OCI-LY3 (cell line): ENCODE data around the gene RNPEP.

ENCODE experiments used
- H2AFZ ChIP-seq: fragments of 200-600, 300-600 bp; shearing (Covaris generic); 2 replicates; pipeline ENCODE4 v1.6.0; 2014; ENCODE audit warnings: antibody characterized with exemption, low read depth, low read length
- H3K27ac ChIP-seq: fragments of 200-600, 300-600 bp; sonication (generic); 2 replicates; pipeline ENCODE4 v1.5.1; 2014; ENCODE audit warnings: mild to moderate bottlenecking, low read length, moderate library complexity, mixed read lengths
- H3K27me3 ChIP-seq: fragments of 200-600, 300-600 bp; sonication (generic); 2 replicates; pipeline ENCODE4 v1.6.1; 2014; ENCODE audit warnings: low read depth, low read length, mixed read lengths
- H3K36me3 ChIP-seq: fragments of 200-600, 300-600 bp; sonication (generic); replicated peaks from 2 replicates; pipeline ENCODE3; 2014; ENCODE audit warnings: low read depth, low read length, mixed read lengths
- H3K4me1 ChIP-seq: fragments of 300-600, 200-600 bp; sonication (generic); 2 replicates; pipeline ENCODE4 v1.6.1; 2014; ENCODE audit warnings: low read length, mixed read lengths
- H3K4me2 ChIP-seq: fragments of 200-600, 300-600 bp; sonication (generic); 2 replicates; pipeline ENCODE4 v1.6.1; 2014; ENCODE audit warnings: low read length, mixed read lengths
- H3K4me3 ChIP-seq: fragments of 300-600, 200-600 bp; sonication (generic); 2 replicates; pipeline ENCODE4 v1.5.1; 2014; ENCODE audit warnings: antibody characterized with exemption, mild to moderate bottlenecking, low read length, moderate library complexity
- H3K79me2 ChIP-seq: fragments of 300-600, 200-600 bp; shearing (Covaris generic); 2 replicates; pipeline ENCODE4 v1.6.1; 2014; ENCODE audit warnings: mild to moderate bottlenecking, low read length, mixed read lengths
- H3K9ac ChIP-seq: fragments of 300-600, 200-600 bp; shearing (Covaris generic); 2 replicates; pipeline ENCODE4 v1.6.0; 2014; ENCODE audit warnings: mild to moderate bottlenecking, low read length, moderate library complexity
- H3K9me3 ChIP-seq: fragments of 200-600, 300-600 bp; shearing (Covaris generic); 2 replicates; pipeline ENCODE4 v1.6.1; 2014; ENCODE audit warnings: low read length, mixed read lengths; ENCODE audit not compliant: insufficient read depth
- H4K20me1 ChIP-seq: fragments of 200-600, 300-600 bp; sonication (generic); 2 replicates; pipeline ENCODE4 v1.6.1; 2016; ENCODE audit warnings: low read length, mixed read lengths; ENCODE audit not compliant: insufficient read depth
- EZH2phosphoT487 ChIP-seq: fragments of 200-600 bp; shearing (Covaris generic); IDR thresholded peaks from 2 replicates; pipeline ENCODE4 v1.6.1; 2018; ENCODE audit warnings: antibody characterized with exemption, mixed run types, low read depth
- TF ChIP-seq, protein P1 (sequence below): fragments of 200-600, 300-600 bp; sonication (generic); IDR thresholded peaks from 2 replicates; pipeline ENCODE4 v1.5.1; 2014; ENCODE audit warnings: antibody characterized with exemption, low read length, low read depth

RNPEP gene

GRCh38 chr1:202046227-202046626, 63.8 kb downstream of the RNPEP start:
- peaks cover 5% of the 10 kb centered on the region; the same call in 1 of the 2 replicates for H3K27me3 ChIP-seq
- no peak overlapping the region for H2AFZ ChIP-seq
- H3K4me2 ChIP-seq = no peak overlapping the region
- H3K4me1 ChIP-seq = peaks cover 5% of the 10 kb centered on the region
- H3K9ac ChIP-seq = no peak overlapping the region
- no peak overlapping the region for H3K4me3 ChIP-seq
- no peak overlapping the region for H3K27ac ChIP-seq
- no peaks in the 10 kb centered on the region for H3K9me3 ChIP-seq
- H3K79me2 ChIP-seq = no peaks in the 10 kb centered on the region
- H3K36me3 ChIP-seq = no peaks in the 10 kb centered on the region
- no peak for TF ChIP-seq EZH2phosphoT487
- TF ChIP-seq, protein P1, sequence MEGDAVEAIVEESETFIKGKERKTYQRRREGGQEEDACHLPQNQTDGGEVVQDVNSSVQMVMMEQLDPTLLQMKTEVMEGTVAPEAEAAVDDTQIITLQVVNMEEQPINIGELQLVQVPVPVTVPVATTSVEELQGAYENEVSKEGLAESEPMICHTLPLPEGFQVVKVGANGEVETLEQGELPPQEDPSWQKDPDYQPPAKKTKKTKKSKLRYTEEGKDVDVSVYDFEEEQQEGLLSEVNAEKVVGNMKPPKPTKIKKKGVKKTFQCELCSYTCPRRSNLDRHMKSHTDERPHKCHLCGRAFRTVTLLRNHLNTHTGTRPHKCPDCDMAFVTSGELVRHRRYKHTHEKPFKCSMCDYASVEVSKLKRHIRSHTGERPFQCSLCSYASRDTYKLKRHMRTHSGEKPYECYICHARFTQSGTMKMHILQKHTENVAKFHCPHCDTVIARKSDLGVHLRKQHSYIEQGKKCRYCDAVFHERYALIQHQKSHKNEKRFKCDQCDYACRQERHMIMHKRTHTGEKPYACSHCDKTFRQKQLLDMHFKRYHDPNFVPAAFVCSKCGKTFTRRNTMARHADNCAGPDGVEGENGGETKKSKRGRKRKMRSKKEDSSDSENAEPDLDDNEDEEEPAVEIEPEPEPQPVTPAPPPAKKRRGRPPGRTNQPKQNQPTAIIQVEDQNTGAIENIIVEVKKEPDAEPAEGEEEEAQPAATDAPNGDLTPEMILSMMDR = no peak
- no peaks in the 10 kb centered on the region for H4K20me1 ChIP-seq

DNA sequence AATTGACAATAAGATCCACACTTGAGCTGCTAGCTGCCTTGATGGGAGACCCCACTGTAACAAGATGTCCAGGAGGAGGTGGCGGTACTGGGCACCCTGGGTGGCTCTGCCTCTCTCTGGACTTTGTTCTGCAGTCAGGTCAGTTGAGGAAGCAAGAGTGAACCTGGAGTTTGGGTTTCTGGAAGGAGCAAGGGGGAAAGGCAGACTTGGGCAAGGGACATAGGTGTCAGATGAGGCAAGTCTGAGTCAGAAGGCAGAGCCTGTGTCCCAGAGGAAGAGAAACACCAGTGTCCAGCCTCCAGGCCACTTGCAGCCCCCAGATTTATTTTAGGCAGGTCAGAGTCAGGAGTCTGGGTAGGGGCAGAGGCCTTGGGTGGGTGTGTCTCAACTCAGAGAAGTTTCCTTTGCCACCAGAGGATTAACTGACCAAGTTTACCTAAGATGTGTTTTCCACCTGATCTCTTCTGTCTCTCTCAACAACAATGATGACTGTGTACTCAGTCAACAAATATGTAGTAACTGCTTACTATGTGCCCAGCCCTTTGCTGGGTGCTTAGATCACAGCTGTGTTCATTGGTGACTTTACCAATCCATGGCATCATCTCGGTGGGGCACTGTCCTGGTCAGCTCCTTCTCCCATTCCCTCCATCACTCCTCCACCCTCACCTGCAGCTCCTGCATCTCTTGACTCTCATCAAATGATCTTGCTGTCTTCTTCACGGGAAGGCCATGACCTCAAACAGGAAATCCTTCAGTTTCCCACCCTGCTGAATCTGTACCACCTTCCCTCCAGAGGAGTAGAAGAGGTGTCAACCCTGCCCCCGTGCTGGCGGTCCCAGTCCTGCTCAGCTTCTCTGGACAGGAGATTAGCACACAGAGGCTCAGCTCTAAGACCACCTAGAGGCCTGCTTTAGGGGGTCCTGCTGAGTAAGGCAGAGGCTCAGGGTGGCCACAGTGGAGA, 64.6 kb downstream of the RNPEP start:
- H3K27ac ChIP-seq = no peak overlapping the region
- H3K79me2 ChIP-seq = no peaks in the 10 kb centered on the region
- TF ChIP-seq, protein P1 = no peak
- no peak for TF ChIP-seq EZH2phosphoT487
- H3K9me3 ChIP-seq = no peaks in the 10 kb centered on the region
- peaks cover 3% of the 10 kb centered on the region; the same call in 1 of the 2 replicates for H3K27me3 ChIP-seq
- no peak overlapping the region for H3K4me3 ChIP-seq
- no peak overlapping the region for H3K4me2 ChIP-seq
- H3K36me3 ChIP-seq = no peaks in the 10 kb centered on the region
- no peaks in the 10 kb centered on the region for H4K20me1 ChIP-seq
- H2AFZ ChIP-seq = no peak overlapping the region
- no peak overlapping the region for H3K9ac ChIP-seq
- H3K4me1 ChIP-seq = peaks cover 5% of the 10 kb centered on the region

- no peaks in the 10 kb centered on the region for H3K9me3 ChIP-seq
- H4K20me1 ChIP-seq = no peaks in the 10 kb centered on the region
- no peak overlapping the region for H2AFZ ChIP-seq
- H3K27ac ChIP-seq = no peak overlapping the region
- H3K4me1 ChIP-seq = peaks cover 5% of the 10 kb centered on the region
- no peak overlapping the region for H3K9ac ChIP-seq
- H3K27me3 ChIP-seq = no peaks in the 10 kb centered on the region
- TF ChIP-seq, protein P1 = no peak
- TF ChIP-seq EZH2phosphoT487 = no peak
- no peak overlapping the region for H3K4me3 ChIP-seq
- H3K79me2 ChIP-seq = no peaks in the 10 kb centered on the region
- H3K36me3 ChIP-seq = no peaks in the 10 kb centered on the region
- H3K4me2 ChIP-seq = no peak overlapping the region
Observed at GRCh38 chr1:202047977-202048376, 65.5 kb downstream of the RNPEP start.

DNA sequence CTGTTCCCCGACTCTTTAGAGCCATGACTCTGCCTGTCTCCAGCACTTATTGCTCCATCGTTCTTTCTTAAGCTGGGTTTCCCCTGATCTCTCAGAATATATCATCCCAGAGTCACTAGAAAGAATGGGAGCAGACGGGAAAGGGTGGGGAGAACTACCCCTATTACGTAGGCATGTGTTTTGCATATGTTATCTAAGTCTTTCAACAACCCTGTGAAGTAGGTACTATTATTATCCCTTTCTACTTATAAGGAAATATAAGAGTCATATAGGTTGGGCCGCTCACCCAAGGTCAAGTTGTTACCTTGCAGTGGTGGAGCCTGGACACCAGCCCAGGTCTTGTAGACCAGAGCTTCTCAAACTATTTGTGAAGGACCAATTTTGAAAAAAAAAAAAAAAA, 66.7 kb downstream of the RNPEP start:
- Histone ChIP-seq H3K27ac (no peak overlapping the region), H3K9me3 (no peaks in the 10 kb centered on the region), H2AFZ (no peak overlapping the region), H3K4me1 (no peaks in the 10 kb centered on the region), H3K79me2 (no peaks in the 10 kb centered on the region), H3K27me3 (no peaks in the 10 kb centered on the region), H3K4me2 (no peak overlapping the region), H3K36me3 (no peaks in the 10 kb centered on the region), H3K9ac (no peak overlapping the region), H4K20me1 (no peaks in the 10 kb centered on the region), H3K4me3 (no peak overlapping the region)
- no peak for TF ChIP-seq EZH2phosphoT487
